HepG2 (cell line): Measurements from ENCODE around the gene TPRN. TPM values are rescaled to one million over a fixed set of nuclear protein-coding genes. Genes with fewer than 3 reads are reported as not detected.

Experiments
- ATF7-NPFF ChIP-seq: sonication (generic); formaldehyde crosslinking; IDR thresholded peaks from 2 replicates; pipeline ENCODE4 v1.8.1; 2023; ENCODE audit warnings: mild to moderate bottlenecking, low read depth, missing genetic modification reagents, moderate library complexity
- BRCA1 ChIP-seq: sonication (generic); formaldehyde crosslinking; IDR thresholded peaks from 2 replicates; pipeline ENCODE4 v1.4.0; 2020; ENCODE audit warnings: missing genetic modification reagents
- FUBP1 ChIP-seq: sonication (generic); formaldehyde crosslinking; IDR thresholded peaks from 2 replicates; pipeline ENCODE4 v1.5.1; 2020; ENCODE audit warnings: missing genetic modification reagents, mild to moderate bottlenecking, borderline replicate concordance
- HDAC2 ChIP-seq: sonication (generic); formaldehyde crosslinking; IDR thresholded peaks from 2 replicates; pipeline ENCODE4 v1.4.0; 2020; ENCODE audit warnings: missing genetic modification reagents
- MAZ ChIP-seq, 2 experiments: sonication (generic) in 1 of 2; formaldehyde crosslinking in 1 of 2; IDR thresholded peaks; 2 replicates each; pipeline versions ENCODE4 v1.5.0 to v1.6.1; 2012 to 2020; ENCODE audit warnings: low read depth in 2 of 2, mild to moderate bottlenecking in 2 of 2, borderline replicate concordance in 1 of 2, improper control_type of control experiment in 1 of 2, low read length in 1 of 2, missing genetic modification reagents in 1 of 2, moderate library complexity in 1 of 2
- NCOA1 ChIP-seq: sonication (generic); formaldehyde crosslinking; IDR thresholded peaks from 2 replicates; pipeline ENCODE4 v1.9.0; 2021; ENCODE audit warnings: missing genetic modification reagents
- NKX3-1 ChIP-seq: sonication (generic); formaldehyde crosslinking; IDR thresholded peaks from 2 replicates; pipeline ENCODE4 v1.5.0; 2020; ENCODE audit warnings: missing genetic modification reagents
- NPAS2 ChIP-seq: sonication (generic); formaldehyde crosslinking; IDR thresholded peaks from 2 replicates; pipeline ENCODE4 v1.8.0; 2022; ENCODE audit warnings: mild to moderate bottlenecking, missing genetic modification reagents, borderline replicate concordance
- PRDM15 ChIP-seq: sonication (generic); formaldehyde crosslinking; IDR thresholded peaks from 2 replicates; pipeline ENCODE4 v1.4.0; 2020; ENCODE audit warnings: missing genetic modification reagents
- REL ChIP-seq: sonication (generic); formaldehyde crosslinking; conservative IDR thresholded peaks from 2 replicates; pipeline ENCODE4 v1.8.0; 2022; ENCODE audit warnings: mild to moderate bottlenecking, missing genetic modification reagents, moderate library complexity
- RFX5 ChIP-seq: IDR thresholded peaks from 2 replicates; pipeline ENCODE4 v1.6.1; 2011; ENCODE audit warnings: low read depth, low read length, improper control_type of control experiment
- SP4 ChIP-seq: sonication (generic); formaldehyde crosslinking; IDR thresholded peaks from 2 replicates; pipeline ENCODE4 v1.8.1; 2023; ENCODE audit warnings: mild to moderate bottlenecking, missing genetic modification reagents
- SPEN ChIP-seq: sonication (generic); formaldehyde crosslinking; IDR thresholded peaks from 2 replicates; pipeline ENCODE4 v1.5.1; 2020; ENCODE audit warnings: low read depth, mild to moderate bottlenecking, missing genetic modification reagents
- SRSF1 ChIP-seq: fragments of 200-400 bp; formaldehyde crosslinking; optimal IDR thresholded peaks from 2 replicates; pipeline ENCODE3; 2017; ENCODE audit warnings: mild to moderate bottlenecking, low read depth, low read length, moderate library complexity
- ZEB1 ChIP-seq: IDR thresholded peaks from 2 replicates; pipeline ENCODE4 v1.6.1; 2012; ENCODE audit warnings: mild to moderate bottlenecking, low read depth, inconsistent platforms; ENCODE audit not compliant: insufficient replicate concordance
- ZKSCAN1 ChIP-seq: fragments of 150-350 bp; IDR thresholded peaks from 2 replicates; pipeline ENCODE4 v1.6.1; 2014; ENCODE audit warnings: low read length
- ZNF205 ChIP-seq: IDR thresholded peaks from 2 replicates; pipeline ENCODE4 v1.6.1; 2018; ENCODE audit warnings: missing biosample characterization, missing genetic modification reagents
- ZNF282 ChIP-seq: fragments of 450-650 bp; IDR thresholded peaks from 2 replicates; pipeline ENCODE4 v1.6.1; 2018; ENCODE audit not compliant: partially characterized antibody
- ZNF33B ChIP-seq: sonication (generic); formaldehyde crosslinking; IDR thresholded peaks from 2 replicates; pipeline ENCODE4 v1.5.1; 2020; ENCODE audit warnings: mild to moderate bottlenecking, missing genetic modification reagents
- ZNF713 ChIP-seq: sonication (generic); formaldehyde crosslinking; IDR thresholded peaks from 2 replicates; pipeline ENCODE4 v1.4.0; 2020; ENCODE audit warnings: mild to moderate bottlenecking, missing genetic modification reagents
- ZNF773 ChIP-seq: sonication (generic); formaldehyde crosslinking; IDR thresholded peaks from 2 replicates; pipeline ENCODE4 v1.4.0; 2020; ENCODE audit warnings: missing genetic modification reagents, borderline replicate concordance
- ZSCAN29 ChIP-seq: sonication (generic); formaldehyde crosslinking; conservative IDR thresholded peaks from 2 replicates; pipeline ENCODE4 v1.4.0; 2020; ENCODE audit warnings: mild to moderate bottlenecking, missing genetic modification reagents
- polyA plus RNA-seq, 8 experiments: library from polyadenylated mRNA; depleted of rRNA in 3 of 8; stranded (reverse) in 7 of 8; unstranded in 1 of 8; fragments of >200 nt; fragmentation: Illumina TruSeq in 4 of 8; extraction: Trizol in 4 of 8; gene quantifications; 2 replicates each; pipeline versions ENCODE4 v1.2.1 to v1.2.3, GENCODE V29; 2011 to 2016; ENCODE audit warnings: low read depth in 4 of 8, missing spikeins in 1 of 8, mixed read lengths in 1 of 8; ENCODE audit not compliant: insufficient read depth in 1 of 8
- total RNA-seq, 5 experiments: library from RNA; depleted of rRNA; stranded (reverse); fragments of >200 nt; fragmentation: Illumina TruSeq; extraction: Trizol; gene quantifications; 2 replicates each; pipeline ENCODE4 v1.2.3, GENCODE V29; 2016; ENCODE audit warnings: low read depth in 1 of 5
- TF ChIP-seq, protein P1 (sequence below): sonication (generic); formaldehyde crosslinking; IDR thresholded peaks from 2 replicates; pipeline ENCODE4 v1.8.0; 2022; ENCODE audit warnings: mild to moderate bottlenecking, missing genetic modification reagents, moderate library complexity

The TPRN gene
- total and polyA plus RNA-seq, 2 of the 13 experiments (the other 11 are each of a cell fraction or from before 2014, with no cell fraction given): 10.1 to 19.2 TPM

- TF ChIP-seq ATF7-NPFF: peak; percentile 56; the same call in 1 of the 2 replicates
- TF ChIP-seq ZNF205 (CRISPR knock-in tag): no peak
- TF ChIP-seq SP4 (CRISPR knock-in tag): peak; percentile 72
- TF ChIP-seq ZNF773 (CRISPR knock-in tag): no peak
- TF ChIP-seq FUBP1: no peak
- TF ChIP-seq BRCA1 (CRISPR knock-in tag): no peak
- no peak for TF ChIP-seq ZNF713 (CRISPR knock-in tag)
- TF ChIP-seq NPAS2: no peak
- TF ChIP-seq MAZ (IDR thresholded peaks at IDR 0.05; ENCODE audit: borderline replicate concordance, low read depth, low read length): 0 out of 2 replicates have a peak, but pooled peaks have one; percentile 43
- peak; percentile 67; the same call in 1 of the 2 replicates for TF ChIP-seq MAZ (CRISPR knock-in tag; IDR thresholded peaks at IDR 0.05; ENCODE audit: low read depth)
- TF ChIP-seq ZNF33B (CRISPR knock-in tag): no peak
- TF ChIP-seq NCOA1 (CRISPR knock-in tag): no peak
- no peak for TF ChIP-seq ZEB1
- no peak for TF ChIP-seq ZKSCAN1
- TF ChIP-seq NKX3-1 (CRISPR knock-in tag): no peak
- peak; percentile 37; the same call in 1 of the 2 replicates for TF ChIP-seq SPEN (CRISPR knock-in tag)
- TF ChIP-seq HDAC2: 0 out of 2 replicates have a peak, but pooled peaks have one; percentile 7
- TF ChIP-seq PRDM15 (CRISPR knock-in tag): peak; percentile 98
- TF ChIP-seq REL (CRISPR knock-in tag): no peak
- no peak for TF ChIP-seq ZNF282
- no peak; the same call in 1 of the 2 replicates for TF ChIP-seq ZSCAN29 (CRISPR knock-in tag)
- TF ChIP-seq, protein P1, sequence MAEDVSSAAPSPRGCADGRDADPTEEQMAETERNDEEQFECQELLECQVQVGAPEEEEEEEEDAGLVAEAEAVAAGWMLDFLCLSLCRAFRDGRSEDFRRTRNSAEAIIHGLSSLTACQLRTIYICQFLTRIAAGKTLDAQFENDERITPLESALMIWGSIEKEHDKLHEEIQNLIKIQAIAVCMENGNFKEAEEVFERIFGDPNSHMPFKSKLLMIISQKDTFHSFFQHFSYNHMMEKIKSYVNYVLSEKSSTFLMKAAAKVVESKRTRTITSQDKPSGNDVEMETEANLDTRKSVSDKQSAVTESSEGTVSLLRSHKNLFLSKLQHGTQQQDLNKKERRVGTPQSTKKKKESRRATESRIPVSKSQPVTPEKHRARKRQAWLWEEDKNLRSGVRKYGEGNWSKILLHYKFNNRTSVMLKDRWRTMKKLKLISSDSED (CRISPR knock-in tag): no peak
- TF ChIP-seq SRSF1: peak; percentile 37
- TF ChIP-seq RFX5: no peak
These were observed 22.8 kb upstream of the TPRN start (continued) for GRCh38 chr9:137223078-137223970.
